ENCODE data around the gene MTHFD1L. TPM values are rescaled to one million over a fixed set of nuclear protein-coding genes. Genes with fewer than 3 reads are reported as not detected.

Gene MTHFD1L
- total and polyA plus RNA-seq, 2 of the 8 experiments (the other 6 are each of a cell fraction or from before 2014, with no cell fraction given): 29.2 to 105 TPM

DNA sequence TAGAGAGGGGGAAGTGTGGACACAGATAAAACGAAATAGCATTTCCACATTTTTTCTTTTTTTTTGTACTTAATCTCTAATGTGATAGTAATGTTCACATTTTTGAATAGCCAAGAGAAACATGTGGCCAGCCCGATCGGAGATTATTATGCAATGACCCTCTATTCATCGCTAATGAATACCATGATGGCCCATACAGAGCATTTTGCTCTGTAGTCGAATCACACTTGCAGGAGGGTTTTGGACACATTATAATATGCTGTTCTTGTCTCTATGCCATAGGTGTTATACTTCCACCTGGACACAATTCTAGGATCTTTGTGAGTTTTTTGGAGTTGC, 60.1 kb downstream of the MTHFD1L start:
- POLR2A ChIA-PET (ENCODE audit: partially characterized antibody): interaction anchor here (1.6 kb wide), 1 partner anchor 12 kb away, joined by 3 read pairs; no protein-coding TSS in a partner anchor
- no peaks in the 10 kb centered on the region; the same call in 1 of the 2 replicates for H3K79me1 ChIP-seq (ENCODE audit: low read depth, low read length)
- 95% methylated on average over 5 of the region's 5 CpGs; no CpG with 5 or more reads in 1 of the 2 experiments for WGBS, 2 experiments (ENCODE audit: extremely low coverage in 1 of 2, insufficient coverage in 1 of 2, insufficient read length in 1 of 2, insufficient replicate concordance in 2 of 2, low coverage in 1 of 2, low lambda C conversion rate in 2 of 2, missing lambda C conversion rate in 1 of 2)
- H2BK120ac ChIP-seq (replicated peaks; ENCODE audit: low read depth, low read length): no peak overlapping the region
- no peaks in the 10 kb centered on the region for H3K23me2 ChIP-seq (ENCODE audit: low read depth, low read length)
- CTCF ChIA-PET (ENCODE audit: partially characterized antibody): no interaction called here
- H3K56ac ChIP-seq (replicated peaks; ENCODE audit: insufficient read length, low read depth, low read length): no peak overlapping the region
- no peak overlapping the region for H2BK15ac ChIP-seq (ENCODE audit: low read length)
- no peaks in the 10 kb centered on the region for H3K4me1 ChIP-seq (replicated peaks in 1 of 4; ENCODE audit: control insufficient read depth in 3 of 4, insufficient read depth in 4 of 4, low read length in 3 of 4)
- TF ChIP-seq EZH2 (IDR thresholded peaks at IDR 0.05; ENCODE audit: low read depth, low read length, severe bottlenecking): no peak
- no peak for TF ChIP-seq CBX8 (IDR thresholded peaks at IDR 0.05; ENCODE audit: borderline replicate concordance, low read depth, low read length)
- TF ChIP-seq ZNF274 (IDR thresholded peaks at IDR 0.05; ENCODE audit: borderline replicate concordance, extremely low read depth, low read length): no peak
- no peak for TF ChIP-seq RXRA (IDR thresholded peaks at IDR 0.05; ENCODE audit: insufficient read depth, low read depth, low read length)
- no peak for TF ChIP-seq POLR2AphosphoS5 (IDR thresholded peaks at IDR 0.05; ENCODE audit: low read depth, low read length)
- no peak for TF ChIP-seq FOSL1 (IDR thresholded peaks at IDR 0.05; ENCODE audit: insufficient read depth, low read depth, low read length)
- TF ChIP-seq SP2 (IDR thresholded peaks at IDR 0.05; ENCODE audit: low read length): no peak
- TF ChIP-seq TAF1 (IDR thresholded peaks at IDR 0.05; ENCODE audit: low read depth, low read length): no peak
- no peak for TF ChIP-seq EGR1 (IDR thresholded peaks at IDR 0.05; ENCODE audit: borderline replicate concordance, low read depth, low read length)
- no peak for TF ChIP-seq TCF12 (IDR thresholded peaks at IDR 0.05; ENCODE audit: low read depth, low read length)
- no peak for TF ChIP-seq TEAD4 (IDR thresholded peaks at IDR 0.05; ENCODE audit: low read depth, low read length)
- TF ChIP-seq TBP (IDR thresholded peaks at IDR 0.05; ENCODE audit: low read depth, low read length): no peak
- no peaks in the 10 kb centered on the region for H3K27me3 ChIP-seq (replicated peaks in 1 of 4; ENCODE audit: control insufficient read depth in 3 of 4, extremely low read depth in 1 of 4, insufficient read depth in 3 of 4, low read length in 3 of 4)
- no peak overlapping the region for H3K23ac ChIP-seq (ENCODE audit: insufficient read length)
- H3K4ac ChIP-seq (replicated peaks; ENCODE audit: insufficient read length, low read depth, low read length): no peak overlapping the region
- H3K4me2 ChIP-seq (ENCODE audit: insufficient read depth in 1 of 2, low read depth in 2 of 2, low read length in 2 of 2): no peak overlapping the region
- H2BK12ac ChIP-seq (ENCODE audit: low read depth, low read length): no peak overlapping the region
- H4K5ac ChIP-seq (ENCODE audit: insufficient read length, low read depth, low read length): no peak overlapping the region
- H3K18ac ChIP-seq (ENCODE audit: extremely low read depth, low read length): no peak overlapping the region
- H4K91ac ChIP-seq (replicated peaks; ENCODE audit: insufficient read length, low read length): no peak overlapping the region
- H3K9me3 ChIP-seq (ENCODE audit: insufficient read depth in 2 of 2, low read depth in 1 of 2, low read length in 1 of 2): no peaks in the 10 kb centered on the region
- no peak overlapping the region for H4K8ac ChIP-seq (ENCODE audit: extremely low read depth, insufficient read depth, low read length)
- no peak overlapping the region for H2AK5ac ChIP-seq (ENCODE audit: low read depth, low read length)
- FAIRE-seq (no peak), DNase-seq (ENCODE audit: low read depth in 1 of 2, low spot score in 2 of 2) (no peak)
- H3K9ac ChIP-seq (replicated peaks in 1 of 4; ENCODE audit: extremely low read depth in 1 of 4, low read depth in 3 of 4, low read length in 3 of 4): no peak overlapping the region
- H3K14ac ChIP-seq (ENCODE audit: insufficient read length): no peak overlapping the region
- H3K36me3 ChIP-seq (ENCODE audit: control insufficient read depth in 2 of 4, insufficient read depth in 4 of 4, low read length in 3 of 4): peaks cover 0 to 42% (median 20%) of the 10 kb centered on the region in 4 experiments
- no peak overlapping the region for H3K4me3 ChIP-seq (ENCODE audit: extremely low read depth in 1 of 4, insufficient read depth in 2 of 4, low read depth in 3 of 4, low read length in 4 of 4)
- no peaks in the 10 kb centered on the region for H3K79me2 ChIP-seq (ENCODE audit: control insufficient read depth in 1 of 2, insufficient read depth in 2 of 2, low read length in 2 of 2)
- no peak overlapping the region for H2BK20ac ChIP-seq (ENCODE audit: low read length)
- no peak overlapping the region for H3K27ac ChIP-seq (ENCODE audit: low read depth, low read length)
- H2BK5ac ChIP-seq (ENCODE audit: low read depth, low read length): no peak overlapping the region
- H2AFZ ChIP-seq (ENCODE audit: low read length): no peak overlapping the region
- peaks cover 0 to 2% of the 10 kb centered on the region in 2 experiments for H4K20me1 ChIP-seq (replicated peaks in 1 of 2; ENCODE audit: control insufficient read depth in 1 of 2, insufficient read depth in 2 of 2, low read length in 2 of 2)

All from H1 (cell line).